AG09309 (cell line): ENCODE measurements around the gene PAX2.

Source experiments
- DNase-seq: peaks from one replicate; pipeline ENCODE4 v3.0.0-alpha.2; 2010; ENCODE audit warnings: low read depth
- H3K4me3 ChIP-seq: 2 replicates; pipeline ENCODE4 v1.5.1; 2011; ENCODE audit warnings: mild to moderate bottlenecking, low read depth, low read length, moderate library complexity; ENCODE audit not compliant: control insufficient read depth
- CTCF ChIP-seq: IDR thresholded peaks from 2 replicates; pipeline ENCODE4 v1.5.1; 2011; ENCODE audit warnings: mild to moderate bottlenecking, low read depth, low read length, inconsistent platforms; ENCODE audit not compliant: insufficient read depth, control insufficient read depth; ENCODE audit errors: missing control alignments

PAX2 gene

GRCh38 chr10:100782461-100783244 is 37.3 kb downstream of the PAX2 start:
- no peak for DNase-seq
- no peak for TF ChIP-seq CTCF

GRCh38 chr10:100784126-100784525 is 38.7 kb downstream of the PAX2 start:
- no peak for DNase-seq
- no peak for TF ChIP-seq CTCF

More at GRCh38 chr10:100782461-100783244, 37.3 kb downstream of the PAX2 start:
- H3K4me3 ChIP-seq = no peak overlapping the region

GRCh38 chr10:100786591-100786990 is 41.2 kb downstream of the PAX2 start:
- DNase-seq = no peak
- TF ChIP-seq CTCF = no peak
- no peak overlapping the region for H3K4me3 ChIP-seq

More at GRCh38 chr10:100784126-100784525, 38.7 kb downstream of the PAX2 start:
- H3K4me3 ChIP-seq = no peak overlapping the region

GRCh38 chr10:100788002-100788903 is 42.9 kb downstream of the PAX2 start:
- TF ChIP-seq CTCF = no peak
- DNase-seq = no peak
- no peak overlapping the region for H3K4me3 ChIP-seq

GRCh38 chr10:100790761-100791208 is 45.4 kb downstream of the PAX2 start:
- no peak for TF ChIP-seq CTCF
- no peak for DNase-seq
- no peak overlapping the region for H3K4me3 ChIP-seq

- H3K4me3 ChIP-seq = no peak overlapping the region
- no peak for TF ChIP-seq CTCF
- DNase-seq = no peak
Observed at GRCh38 chr10:100791369-100792058, 46.1 kb downstream of the PAX2 start.
